ENCODE results near the gene CDH11.

CDH11 gene

DNA sequence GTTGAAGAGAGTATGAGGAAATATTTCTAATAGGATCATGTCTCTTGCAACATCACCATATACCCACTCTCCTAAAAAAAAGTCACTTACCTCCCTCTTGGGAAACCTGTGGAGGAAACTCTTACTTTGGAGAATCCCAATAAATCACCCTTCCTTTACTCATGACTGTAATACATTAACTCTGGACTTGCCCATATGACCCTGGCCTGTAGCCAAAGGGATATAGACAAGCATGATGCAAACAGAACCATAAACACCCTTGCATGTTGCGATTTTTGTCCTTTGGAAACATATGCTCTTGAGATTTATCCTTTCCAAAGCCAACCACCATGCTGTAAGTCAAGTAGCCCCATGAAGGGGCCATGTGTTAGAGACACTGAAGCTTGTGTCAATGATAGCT lies 19.5 kb downstream of the CDH11 start:
- Histone ChIP-seq H3K27me3 (replicated peaks) (no peaks in the 10 kb centered on the region), H3K27ac (no peak overlapping the region), H3K4me3 (ENCODE audit: low read depth, low read length) (no peak overlapping the region), H3K36me3 (replicated peaks) (peaks cover 3% of the 10 kb centered on the region)
- in situ Hi-C loops (cut with HindIII; ENCODE audit: low pct_ligation_motif_present, low sequenced_read_pairs): no loop called here
- DNase-seq: no peak
- TF ChIP-seq, protein P1, sequence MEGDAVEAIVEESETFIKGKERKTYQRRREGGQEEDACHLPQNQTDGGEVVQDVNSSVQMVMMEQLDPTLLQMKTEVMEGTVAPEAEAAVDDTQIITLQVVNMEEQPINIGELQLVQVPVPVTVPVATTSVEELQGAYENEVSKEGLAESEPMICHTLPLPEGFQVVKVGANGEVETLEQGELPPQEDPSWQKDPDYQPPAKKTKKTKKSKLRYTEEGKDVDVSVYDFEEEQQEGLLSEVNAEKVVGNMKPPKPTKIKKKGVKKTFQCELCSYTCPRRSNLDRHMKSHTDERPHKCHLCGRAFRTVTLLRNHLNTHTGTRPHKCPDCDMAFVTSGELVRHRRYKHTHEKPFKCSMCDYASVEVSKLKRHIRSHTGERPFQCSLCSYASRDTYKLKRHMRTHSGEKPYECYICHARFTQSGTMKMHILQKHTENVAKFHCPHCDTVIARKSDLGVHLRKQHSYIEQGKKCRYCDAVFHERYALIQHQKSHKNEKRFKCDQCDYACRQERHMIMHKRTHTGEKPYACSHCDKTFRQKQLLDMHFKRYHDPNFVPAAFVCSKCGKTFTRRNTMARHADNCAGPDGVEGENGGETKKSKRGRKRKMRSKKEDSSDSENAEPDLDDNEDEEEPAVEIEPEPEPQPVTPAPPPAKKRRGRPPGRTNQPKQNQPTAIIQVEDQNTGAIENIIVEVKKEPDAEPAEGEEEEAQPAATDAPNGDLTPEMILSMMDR (IDR thresholded peaks at IDR 0.05; ENCODE audit: low read depth, low read length, missing control alignments): no peak

DNA sequence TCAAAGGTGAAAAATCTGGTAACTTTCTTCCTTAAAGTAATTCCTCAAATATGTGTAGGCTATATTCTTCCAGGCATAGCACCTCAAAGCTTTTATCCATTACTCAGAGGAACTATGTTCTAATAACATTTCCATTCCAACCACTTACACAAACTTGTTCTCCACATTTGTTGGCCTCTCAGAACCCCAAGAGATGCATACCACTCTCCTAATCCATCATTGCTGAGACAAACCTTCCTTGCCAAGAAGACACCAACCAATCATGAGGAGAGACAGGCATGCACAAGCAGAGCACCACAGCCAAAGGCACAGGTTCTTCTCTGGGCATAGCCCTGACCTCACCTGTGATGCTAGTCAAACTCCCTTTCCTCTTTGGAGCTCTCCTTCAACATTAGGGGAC lies 20.9 kb downstream of the CDH11 start:
- H3K27me3 ChIP-seq (replicated peaks): no peaks in the 10 kb centered on the region
- no peak overlapping the region for H3K27ac ChIP-seq
- H3K4me3 ChIP-seq (ENCODE audit: low read depth, low read length): no peak overlapping the region
- DNase-seq: no peak
- TF ChIP-seq, protein P1 (IDR thresholded peaks at IDR 0.05; ENCODE audit: low read depth, low read length, missing control alignments): no peak
- no peaks in the 10 kb centered on the region for H3K36me3 ChIP-seq (replicated peaks)
- in situ Hi-C loops (cut with HindIII; ENCODE audit: low pct_ligation_motif_present, low sequenced_read_pairs): no loop called here

DNA sequence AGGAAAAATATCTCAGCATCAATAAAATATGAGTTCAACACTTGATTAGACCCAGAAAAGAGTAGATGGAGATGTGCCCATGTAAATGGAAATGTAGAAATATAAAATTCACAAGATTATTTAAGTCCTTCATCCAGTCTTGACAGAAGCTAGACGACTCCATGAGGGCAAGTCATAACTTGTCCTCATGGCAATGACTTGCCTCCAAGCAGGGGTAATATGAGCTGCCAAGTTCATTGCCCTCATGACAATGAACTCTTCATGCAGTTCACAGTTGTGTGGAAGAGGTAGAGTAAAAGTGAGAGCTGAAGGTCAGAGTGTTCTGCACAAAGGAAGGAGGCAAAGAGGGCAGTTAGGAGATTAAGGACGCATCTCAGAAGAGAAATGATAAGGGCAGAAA lies 22.3 kb downstream of the CDH11 start:
- TF ChIP-seq, protein P1 (IDR thresholded peaks at IDR 0.05; ENCODE audit: low read depth, low read length, missing control alignments): no peak
- no peaks in the 10 kb centered on the region for H3K27me3 ChIP-seq (replicated peaks)
- no peak overlapping the region for H3K27ac ChIP-seq
- in situ Hi-C loops (cut with HindIII; ENCODE audit: low pct_ligation_motif_present, low sequenced_read_pairs): no loop called here
- H3K36me3 ChIP-seq (replicated peaks): peaks cover under 1% of the 10 kb centered on the region
- no peak overlapping the region for H3K4me3 ChIP-seq (ENCODE audit: low read depth, low read length)
- DNase-seq: no peak

DNA sequence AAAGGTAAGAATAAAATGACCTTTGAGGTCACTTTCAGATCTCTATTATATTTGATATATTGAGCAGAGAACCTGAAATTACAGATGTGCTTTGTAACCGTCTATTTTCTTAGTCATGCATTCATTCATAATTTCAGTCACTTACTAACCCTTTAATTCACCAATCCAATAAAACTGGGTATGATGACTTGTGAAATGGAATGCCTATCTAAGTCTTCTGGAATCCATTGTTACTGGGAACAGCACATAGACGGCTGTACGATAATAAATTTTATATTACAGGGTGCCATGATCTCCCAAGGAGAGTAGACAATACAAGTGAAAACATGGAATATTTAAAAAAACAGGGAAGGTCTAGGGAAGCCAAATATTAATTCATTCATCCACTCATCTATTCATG lies 22.9 kb downstream of the CDH11 start:
- TF ChIP-seq, protein P1 (IDR thresholded peaks at IDR 0.05; ENCODE audit: low read depth, low read length, missing control alignments): no peak
- DNase-seq: no peak
- Histone ChIP-seq H3K36me3 (replicated peaks) (peaks cover 4% of the 10 kb centered on the region), H3K27ac (no peak overlapping the region), H3K27me3 (replicated peaks) (no peaks in the 10 kb centered on the region), H3K4me3 (ENCODE audit: low read depth, low read length) (no peak overlapping the region)
- in situ Hi-C loops (cut with HindIII; ENCODE audit: low pct_ligation_motif_present, low sequenced_read_pairs): no loop called here

DNA sequence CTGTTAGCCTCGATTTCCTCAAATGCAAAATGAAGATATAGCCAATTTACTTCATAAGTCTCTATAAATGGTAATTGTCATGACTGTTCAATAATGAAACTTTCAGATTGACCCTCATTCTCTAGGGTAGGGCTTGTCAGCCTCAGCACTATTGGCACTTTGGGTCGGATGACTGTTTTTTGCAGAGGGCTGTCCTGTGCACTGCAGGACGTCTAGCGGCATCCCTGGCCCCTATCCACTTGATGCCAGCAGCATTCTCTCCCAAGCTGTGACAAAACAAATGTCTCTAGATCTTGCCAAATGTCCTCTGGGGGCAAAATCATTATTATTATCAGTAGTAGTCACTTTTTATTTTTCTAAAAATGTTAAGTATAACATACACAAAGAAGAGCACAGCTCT lies 24.6 kb downstream of the CDH11 start:
- no peak overlapping the region for H3K27ac ChIP-seq
- no peak for DNase-seq
- peaks cover 5% of the 10 kb centered on the region for H3K36me3 ChIP-seq (replicated peaks)
- no peaks in the 10 kb centered on the region for H3K27me3 ChIP-seq (replicated peaks)
- in situ Hi-C loops (cut with HindIII; ENCODE audit: low pct_ligation_motif_present, low sequenced_read_pairs): no loop called here
- TF ChIP-seq, protein P1 (IDR thresholded peaks at IDR 0.05; ENCODE audit: low read depth, low read length, missing control alignments): no peak
- H3K4me3 ChIP-seq (ENCODE audit: low read depth, low read length): no peak overlapping the region

DNA sequence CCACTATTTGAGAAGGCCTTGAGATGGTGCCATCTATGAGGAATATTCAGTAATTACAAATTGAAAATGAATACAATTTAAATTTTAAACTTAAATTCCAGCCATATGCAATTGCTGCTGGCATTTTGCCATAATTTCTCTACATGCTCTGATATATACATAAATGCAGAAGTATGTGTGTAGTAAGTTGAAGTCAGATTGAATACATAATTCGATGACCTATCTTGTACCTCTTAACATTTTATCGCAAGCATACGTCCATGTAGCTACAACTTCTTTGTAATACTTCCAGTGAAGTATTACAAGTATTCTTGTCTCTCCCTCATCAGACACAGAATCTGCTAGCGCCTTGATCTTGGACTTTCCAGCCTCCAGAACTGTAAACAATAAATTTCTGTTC lies 26.0 kb downstream of the CDH11 start:
- in situ Hi-C loops (cut with HindIII; ENCODE audit: low pct_ligation_motif_present, low sequenced_read_pairs): no loop called here
- H3K27me3 ChIP-seq (replicated peaks): no peaks in the 10 kb centered on the region
- no peak overlapping the region for H3K27ac ChIP-seq
- peaks cover 5% of the 10 kb centered on the region for H3K36me3 ChIP-seq (replicated peaks)
- no peak for DNase-seq
- TF ChIP-seq, protein P1 (IDR thresholded peaks at IDR 0.05; ENCODE audit: low read depth, low read length, missing control alignments): no peak
- no peak overlapping the region for H3K4me3 ChIP-seq (ENCODE audit: low read depth, low read length)
